ENCODE measurements around the gene NEDD9.
A peak's percentile ranks its signal among the peaks of the same experiment; 100 is the strongest.

NEDD9 gene

DNA sequence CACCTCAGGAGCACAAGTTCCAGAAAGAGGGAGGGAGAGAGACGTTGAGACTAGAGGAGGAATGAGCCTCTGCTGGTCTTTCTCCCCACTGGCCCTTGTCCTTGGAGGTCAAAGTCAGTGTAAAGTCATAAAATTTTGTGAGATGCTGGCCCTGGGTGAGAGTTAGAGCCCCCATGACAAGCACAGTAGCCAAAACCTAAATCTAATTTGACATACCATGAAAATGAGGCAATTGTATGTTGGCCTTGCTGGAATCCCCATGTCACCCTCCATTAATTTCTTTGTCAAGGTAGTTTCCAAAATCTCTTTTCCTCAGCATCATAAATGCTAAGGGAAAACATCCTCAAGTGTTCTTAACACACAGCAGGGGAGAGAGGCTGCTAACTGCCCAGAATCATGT is 17.6 kb upstream of the NEDD9 start:
- ATAC-seq (ENCODE audit: low read depth) = no peak
- no peak overlapping the region for H3K27ac Mint-ChIP-seq
- H3K36me3 Mint-ChIP-seq = peaks cover 50% of the 10 kb centered on the region

DNA sequence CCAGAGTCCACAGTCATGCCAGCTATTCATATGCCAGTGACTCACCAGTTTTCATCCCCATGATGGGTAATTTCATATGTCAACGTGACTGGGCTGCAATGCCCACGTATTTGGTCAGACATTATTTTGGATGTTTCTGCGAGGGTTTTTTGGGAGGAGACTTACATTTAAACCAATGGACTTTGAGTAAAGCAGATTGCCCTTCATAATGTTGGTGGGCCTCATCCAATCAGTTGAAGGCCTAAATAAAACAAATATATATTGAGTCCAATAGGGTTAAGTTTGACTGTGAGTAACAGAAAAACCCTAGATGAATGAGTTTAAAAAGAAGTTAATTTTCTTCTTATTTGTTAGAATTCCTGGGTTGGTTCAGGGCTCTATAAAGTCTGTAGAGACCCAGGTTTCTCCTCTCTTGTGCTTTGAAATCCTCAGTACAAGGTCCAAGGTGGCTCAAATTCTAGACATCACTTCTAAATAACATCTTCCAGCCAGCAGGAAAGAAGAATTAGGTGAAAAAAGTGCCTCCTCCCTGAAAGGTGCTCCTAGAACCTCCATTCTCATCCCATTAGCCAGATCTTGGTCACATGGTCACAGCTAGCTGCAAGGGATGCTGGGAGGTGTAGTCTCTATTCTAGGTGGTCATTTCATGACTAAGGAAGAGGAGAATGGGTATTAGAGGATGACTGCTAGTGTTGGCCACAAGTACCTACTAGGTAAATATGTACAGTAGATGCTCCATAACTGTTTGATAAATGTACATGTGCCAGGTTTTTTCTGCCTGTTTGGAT is 16.7 kb upstream of the NEDD9 start:
- peaks cover 15% of the 10 kb centered on the region for H3K4me1 Mint-ChIP-seq
- H3K36me3 Mint-ChIP-seq = peaks cover 48% of the 10 kb centered on the region
- DNase-seq (ENCODE audit: low spot score in 2 of 2) = no peak
- no peaks in the 10 kb centered on the region for H3K27me3 Mint-ChIP-seq
- ATAC-seq (ENCODE audit: low read depth) = no peak
- peaks cover 2% of the 10 kb centered on the region for H3K9me3 Mint-ChIP-seq
- H3K4me3 Mint-ChIP-seq = no peak overlapping the region
- peak overlapping the region; percentile 75 for H3K27ac Mint-ChIP-seq

More for the DNA sequence above, 17.6 kb upstream of the NEDD9 start:
- Mint-ChIP-seq H3K27me3 (no peaks in the 10 kb centered on the region), H3K4me1 (peaks cover 15% of the 10 kb centered on the region), H3K4me3 (no peak overlapping the region), H3K9me3 (peaks cover 3% of the 10 kb centered on the region)
- DNase-seq (ENCODE audit: low spot score in 2 of 2) = no peak

DNA sequence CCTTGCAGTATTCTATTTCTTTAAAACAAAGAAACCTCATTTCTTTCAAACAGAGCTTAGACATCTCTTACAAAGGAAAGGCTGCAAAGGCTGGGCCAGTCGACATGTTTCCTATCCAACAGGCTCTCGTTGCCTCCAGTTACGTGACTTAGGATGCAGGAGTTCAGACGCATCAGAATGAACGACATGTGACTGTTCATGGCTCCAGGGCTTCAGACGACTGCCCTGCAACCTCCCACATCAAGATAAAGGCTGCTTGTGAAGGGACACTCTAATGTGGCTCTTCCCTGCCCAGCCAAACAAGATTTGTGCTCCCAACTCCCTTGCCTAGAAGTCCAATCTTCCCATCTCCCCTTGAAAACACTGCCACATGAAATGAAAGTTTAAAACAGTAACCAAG is 14.3 kb upstream of the NEDD9 start:
- DNase-seq (ENCODE audit: low spot score in 2 of 2) (no peak), ATAC-seq (ENCODE audit: low read depth) (no peak)
- H3K9me3 Mint-ChIP-seq = peaks cover 2% of the 10 kb centered on the region
- no peak overlapping the region for H3K27ac Mint-ChIP-seq
- peaks cover 19% of the 10 kb centered on the region for H3K4me1 Mint-ChIP-seq
- H3K27me3 Mint-ChIP-seq = no peaks in the 10 kb centered on the region
- no peak overlapping the region for H3K4me3 Mint-ChIP-seq
- peaks cover 53% of the 10 kb centered on the region for H3K36me3 Mint-ChIP-seq

DNA sequence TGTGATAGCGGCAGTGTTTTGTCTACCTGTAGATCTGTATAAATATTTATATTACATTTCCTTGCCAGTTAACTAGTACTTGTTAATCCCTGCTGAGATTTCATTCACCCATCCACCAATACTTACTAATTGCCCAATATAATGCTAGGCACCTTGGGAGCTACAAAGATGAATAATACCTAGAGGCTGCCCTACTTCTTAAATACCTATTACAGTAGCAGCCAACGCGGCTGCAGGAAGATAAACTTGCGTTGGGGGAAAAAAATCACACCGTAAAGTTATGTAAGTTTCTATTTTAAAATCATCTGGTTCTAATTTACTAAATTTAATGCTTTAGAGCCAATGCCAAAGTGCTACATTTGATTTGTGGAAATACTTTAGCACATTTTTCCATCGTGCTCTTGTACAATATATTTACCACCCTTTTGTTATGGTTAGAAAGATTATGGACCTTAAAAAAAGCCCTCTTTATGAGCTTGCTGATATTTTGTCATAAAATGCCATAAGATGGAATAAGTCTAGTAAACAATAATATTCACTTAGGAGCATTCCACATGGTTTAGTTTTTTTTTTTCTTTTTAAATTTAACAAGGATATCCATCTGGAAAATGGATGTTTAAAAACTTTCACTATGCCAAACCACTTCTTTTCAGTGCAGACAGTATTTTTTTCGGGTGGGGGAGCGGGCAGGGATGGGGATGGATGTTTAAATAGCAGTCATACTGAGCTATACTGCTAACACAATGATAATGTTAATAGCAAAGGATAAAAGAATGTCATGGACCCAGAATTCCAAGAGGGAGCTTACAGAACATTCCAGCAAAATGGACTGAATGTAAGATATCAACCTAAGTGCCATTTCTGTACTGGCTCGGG is 13.2 kb upstream of the NEDD9 start:
- H3K4me1 Mint-ChIP-seq = peaks cover 19% of the 10 kb centered on the region
- ATAC-seq (ENCODE audit: low read depth) (no peak), DNase-seq (ENCODE audit: low spot score in 2 of 2) (no peak)
- no peaks in the 10 kb centered on the region for H3K27me3 Mint-ChIP-seq
- H3K36me3 Mint-ChIP-seq = peaks cover 46% of the 10 kb centered on the region
- H3K9me3 Mint-ChIP-seq = peaks cover 2% of the 10 kb centered on the region
- no peak overlapping the region for H3K27ac Mint-ChIP-seq
- H3K4me3 Mint-ChIP-seq = no peak overlapping the region

DNA sequence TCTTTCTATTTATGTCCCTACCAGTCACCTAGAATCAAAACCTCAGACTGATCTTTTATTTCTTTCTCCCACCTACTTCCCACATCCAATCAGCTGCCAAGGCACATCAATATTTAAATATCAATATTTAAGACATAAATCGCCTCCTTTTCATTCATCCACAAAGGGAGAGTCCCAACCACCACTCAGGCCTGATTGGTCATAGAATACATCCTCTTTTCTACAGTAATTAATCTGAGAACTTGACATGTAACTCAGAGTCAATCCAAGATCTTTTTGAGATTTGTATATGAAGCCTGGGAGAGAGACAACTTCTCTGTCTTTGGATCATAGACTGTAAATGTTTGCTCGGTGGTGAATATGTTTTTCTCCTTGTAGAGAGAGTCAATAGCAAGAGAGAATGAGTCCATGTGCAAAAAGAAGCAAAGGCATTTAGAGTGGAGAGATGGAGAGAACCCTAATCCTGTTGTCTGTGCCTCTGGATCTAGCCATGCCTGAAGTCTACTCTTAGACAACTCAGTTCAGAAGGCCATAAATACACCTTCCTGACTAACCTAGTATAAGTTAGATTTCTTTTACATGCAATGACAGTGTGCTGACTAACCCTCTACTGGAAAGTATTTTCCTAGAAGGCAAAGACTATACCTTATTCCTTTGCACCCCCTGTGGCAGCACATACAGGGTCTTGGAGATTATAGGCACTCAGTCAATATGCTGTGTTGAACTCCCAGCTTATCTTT is 12.1 kb upstream of the NEDD9 start:
- Mint-ChIP-seq H3K36me3 (peaks cover 36% of the 10 kb centered on the region), H3K4me3 (no peak overlapping the region), H3K9me3 (peaks cover 2% of the 10 kb centered on the region), H3K27me3 (no peaks in the 10 kb centered on the region), H3K27ac (peak overlapping the region; percentile 7), H3K4me1 (peaks cover 19% of the 10 kb centered on the region)
- ATAC-seq (ENCODE audit: low read depth) (peak; percentile 48), DNase-seq (ENCODE audit: low spot score in 2 of 2) (no peak)

DNA sequence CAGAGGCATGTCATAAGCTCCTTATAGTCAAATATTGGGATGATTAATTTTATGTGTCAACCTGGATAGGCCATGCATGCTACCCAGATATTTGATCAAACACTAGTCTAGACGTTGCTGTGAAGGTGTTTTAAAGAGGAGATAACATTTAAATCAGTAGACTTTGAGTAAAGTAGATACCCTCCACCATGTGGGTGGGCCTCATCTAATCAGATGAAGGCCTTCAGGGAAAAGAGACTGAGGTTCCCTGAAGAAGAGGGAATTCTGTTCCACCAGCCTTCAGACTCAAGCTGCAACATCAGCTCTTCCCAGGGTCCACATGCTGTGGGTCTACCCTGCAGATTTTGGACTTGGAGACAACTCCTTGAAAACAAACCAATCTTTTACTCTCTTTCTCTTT is 11.4 kb upstream of the NEDD9 start:
- Mint-ChIP-seq H3K36me3 (peaks cover 30% of the 10 kb centered on the region), H3K4me1 (peaks cover 19% of the 10 kb centered on the region), H3K9me3 (peaks cover under 1% of the 10 kb centered on the region), H3K27ac (peak overlapping the region; percentile 6), H3K4me3 (no peak overlapping the region), H3K27me3 (no peaks in the 10 kb centered on the region)
- DNase-seq (ENCODE audit: low spot score in 2 of 2) (no peak), ATAC-seq (ENCODE audit: low read depth) (no peak)

DNA sequence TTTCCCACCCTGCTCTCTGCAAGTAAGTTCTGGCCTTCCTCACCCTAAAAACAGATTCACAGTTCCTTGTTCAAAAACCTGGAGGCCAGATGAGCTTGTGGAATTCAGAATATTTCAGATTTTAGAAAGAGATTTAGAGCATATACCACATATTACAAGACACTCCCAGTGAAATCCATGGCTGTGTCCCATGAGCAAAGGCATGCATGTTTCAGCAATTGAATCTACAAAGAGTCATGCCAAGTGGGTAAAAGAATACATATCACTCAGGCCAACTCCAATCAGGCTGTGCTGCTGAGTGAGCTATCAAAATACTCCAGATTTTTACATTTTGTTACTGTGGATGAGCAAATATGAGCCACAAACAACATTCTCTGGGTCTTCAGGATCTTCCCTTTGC is 10.2 kb upstream of the NEDD9 start:
- Mint-ChIP-seq H3K4me1 (peaks cover 19% of the 10 kb centered on the region), H3K27ac (no peak overlapping the region), H3K36me3 (peaks cover 31% of the 10 kb centered on the region), H3K9me3 (no peaks in the 10 kb centered on the region), H3K27me3 (no peaks in the 10 kb centered on the region), H3K4me3 (no peak overlapping the region)
- DNase-seq (ENCODE audit: low spot score in 2 of 2) (no peak), ATAC-seq (ENCODE audit: low read depth) (no peak)

DNA sequence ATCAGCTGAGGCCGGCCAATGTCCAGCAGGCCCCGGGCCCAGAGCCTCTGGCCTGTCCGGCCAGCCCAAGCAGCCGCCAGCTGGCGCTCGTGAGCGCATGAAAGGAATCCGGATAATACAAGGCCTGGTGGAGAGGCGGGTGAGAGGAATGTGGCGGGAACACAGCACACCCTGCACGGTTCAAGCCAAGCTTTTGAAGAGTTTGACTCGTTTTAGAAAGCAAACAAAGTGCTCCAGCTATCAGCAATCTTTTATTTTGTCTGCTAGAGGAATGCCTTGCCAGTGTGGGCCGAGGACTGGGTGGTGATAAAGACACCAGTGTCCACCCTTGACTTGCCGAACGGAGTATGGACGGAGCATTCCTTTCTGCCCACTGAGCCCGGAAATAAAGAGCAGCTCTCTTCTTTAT is 9.3 kb upstream of the NEDD9 start:
- H3K9me3 Mint-ChIP-seq = no peaks in the 10 kb centered on the region
- H3K4me3 Mint-ChIP-seq = no peak overlapping the region
- ATAC-seq (ENCODE audit: low read depth) (no peak), DNase-seq (ENCODE audit: low spot score in 2 of 2) (no peak)
- H3K4me1 Mint-ChIP-seq = peaks cover 17% of the 10 kb centered on the region
- no peaks in the 10 kb centered on the region for H3K27me3 Mint-ChIP-seq
- H3K27ac Mint-ChIP-seq = no peak overlapping the region
- peaks cover 26% of the 10 kb centered on the region for H3K36me3 Mint-ChIP-seq

DNA sequence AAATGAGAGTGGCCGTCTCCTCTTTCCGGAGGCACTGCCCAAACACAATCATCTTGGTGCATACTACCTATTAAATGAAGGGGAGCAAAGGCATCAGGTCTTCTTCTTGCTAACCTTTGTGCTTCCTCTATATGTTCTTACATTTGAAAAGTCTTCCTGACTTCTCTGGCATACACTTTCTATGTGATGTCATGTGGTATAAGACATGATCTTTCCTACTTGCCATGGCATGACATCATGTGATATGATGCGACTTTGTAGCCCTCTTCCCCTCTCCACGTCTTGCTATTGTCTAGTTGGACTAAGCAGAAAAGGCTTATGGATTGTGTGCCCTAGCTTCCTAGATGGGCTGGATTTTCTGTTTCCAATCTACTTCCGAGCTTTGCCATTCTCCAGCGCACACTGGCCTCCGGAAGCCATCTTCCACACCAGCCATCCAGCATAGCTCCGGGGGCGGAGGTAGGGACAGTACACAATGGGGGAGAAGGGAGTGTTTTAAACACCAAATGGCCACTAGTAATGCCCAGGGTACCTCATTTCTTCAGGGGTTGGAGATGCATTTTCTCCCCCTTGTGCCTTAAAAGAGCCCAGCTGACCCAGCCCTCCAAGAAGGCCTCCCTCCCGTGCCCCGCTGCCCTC is 8.8 kb upstream of the NEDD9 start:
- no peaks in the 10 kb centered on the region for H3K9me3 Mint-ChIP-seq
- H3K27ac Mint-ChIP-seq = no peak overlapping the region
- no peak overlapping the region for H3K4me3 Mint-ChIP-seq
- peaks cover 22% of the 10 kb centered on the region for H3K4me1 Mint-ChIP-seq
- H3K36me3 Mint-ChIP-seq = peaks cover 26% of the 10 kb centered on the region
- no peaks in the 10 kb centered on the region for H3K27me3 Mint-ChIP-seq
- no peak for DNase-seq (ENCODE audit: low spot score in 2 of 2)
- ATAC-seq (ENCODE audit: low read depth) = no peak

DNA sequence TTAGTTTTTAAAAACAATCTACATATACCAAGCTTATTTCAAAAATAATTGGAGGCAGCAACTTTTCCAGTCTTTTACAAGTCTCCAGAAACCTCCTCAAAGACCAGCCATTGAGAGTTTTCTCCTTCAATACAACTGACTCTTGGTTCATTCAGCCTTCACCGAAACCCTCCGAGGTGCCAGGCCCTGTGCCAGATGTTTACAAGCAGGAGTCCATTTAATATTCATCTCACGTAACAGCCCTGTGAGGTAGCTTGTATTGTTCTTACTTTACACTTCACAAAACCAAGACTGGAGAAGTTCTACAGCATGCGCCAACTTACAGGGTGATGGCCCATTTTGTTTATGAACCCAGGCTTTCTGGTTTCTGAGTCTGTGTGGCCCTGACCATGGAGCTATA is 5.5 kb upstream of the NEDD9 start:
- ATAC-seq (ENCODE audit: low read depth) (no peak), DNase-seq (ENCODE audit: low spot score in 2 of 2) (no peak)
- peaks cover 32% of the 10 kb centered on the region for H3K4me1 Mint-ChIP-seq
- H3K9me3 Mint-ChIP-seq = no peaks in the 10 kb centered on the region
- H3K36me3 Mint-ChIP-seq = peaks cover 18% of the 10 kb centered on the region
- no peak overlapping the region for H3K27ac Mint-ChIP-seq
- H3K4me3 Mint-ChIP-seq = no peak overlapping the region
- H3K27me3 Mint-ChIP-seq = no peaks in the 10 kb centered on the region

DNA sequence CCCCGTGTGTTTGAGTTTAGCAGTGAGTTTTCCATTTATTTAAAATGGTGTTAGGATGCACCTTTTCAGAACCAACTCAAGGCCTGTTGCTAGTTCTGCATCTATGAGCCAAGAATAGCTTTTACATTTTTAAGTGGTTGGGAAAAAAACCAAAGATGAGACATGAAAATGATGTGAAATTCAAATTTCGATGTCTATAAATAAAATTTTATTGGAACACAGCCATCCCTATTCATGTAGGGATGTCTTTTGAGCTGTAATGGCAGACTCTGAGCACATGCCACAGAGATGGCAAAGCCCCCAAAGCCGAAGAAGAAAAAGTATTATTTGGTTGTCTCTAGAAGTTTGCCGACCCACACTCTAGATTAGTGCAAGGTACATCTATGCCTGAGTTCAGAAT is 5.0 kb upstream of the NEDD9 start:
- Mint-ChIP-seq H3K36me3 (peaks cover 15% of the 10 kb centered on the region), H3K4me3 (no peak overlapping the region), H3K27ac (peak overlapping the region; percentile 77), H3K27me3 (no peaks in the 10 kb centered on the region), H3K4me1 (peaks cover 32% of the 10 kb centered on the region), H3K9me3 (no peaks in the 10 kb centered on the region)
- DNase-seq (ENCODE audit: low spot score in 2 of 2) = no peak
- ATAC-seq (ENCODE audit: low read depth) = no peak

DNA sequence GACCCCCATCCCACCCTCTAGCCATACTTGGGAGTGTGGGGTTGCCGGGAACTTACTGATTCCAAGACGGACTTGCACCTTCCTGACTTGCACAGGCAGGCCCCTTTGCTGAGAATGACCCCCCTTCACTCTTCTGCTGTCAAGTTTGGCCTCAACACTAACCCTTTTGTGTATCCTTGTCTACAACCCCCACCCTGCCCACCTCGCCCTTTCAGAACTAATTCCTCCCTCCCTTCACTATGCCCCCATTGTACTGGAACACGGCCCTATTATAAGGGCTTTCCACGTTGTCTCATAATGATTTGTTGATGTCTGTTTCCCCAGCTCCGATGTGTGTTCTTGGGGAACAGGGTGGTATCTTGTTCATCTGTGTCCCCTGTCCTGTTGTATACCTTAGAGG is 4.4 kb upstream of the NEDD9 start:
- Mint-ChIP-seq H3K27ac (peak overlapping the region; percentile 77), H3K36me3 (peaks cover 13% of the 10 kb centered on the region), H3K4me3 (no peak overlapping the region), H3K9me3 (no peaks in the 10 kb centered on the region), H3K27me3 (no peaks in the 10 kb centered on the region), H3K4me1 (peaks cover 33% of the 10 kb centered on the region)
- no peak for DNase-seq (ENCODE audit: low spot score in 2 of 2)
- ATAC-seq (ENCODE audit: low read depth) = no peak

DNA sequence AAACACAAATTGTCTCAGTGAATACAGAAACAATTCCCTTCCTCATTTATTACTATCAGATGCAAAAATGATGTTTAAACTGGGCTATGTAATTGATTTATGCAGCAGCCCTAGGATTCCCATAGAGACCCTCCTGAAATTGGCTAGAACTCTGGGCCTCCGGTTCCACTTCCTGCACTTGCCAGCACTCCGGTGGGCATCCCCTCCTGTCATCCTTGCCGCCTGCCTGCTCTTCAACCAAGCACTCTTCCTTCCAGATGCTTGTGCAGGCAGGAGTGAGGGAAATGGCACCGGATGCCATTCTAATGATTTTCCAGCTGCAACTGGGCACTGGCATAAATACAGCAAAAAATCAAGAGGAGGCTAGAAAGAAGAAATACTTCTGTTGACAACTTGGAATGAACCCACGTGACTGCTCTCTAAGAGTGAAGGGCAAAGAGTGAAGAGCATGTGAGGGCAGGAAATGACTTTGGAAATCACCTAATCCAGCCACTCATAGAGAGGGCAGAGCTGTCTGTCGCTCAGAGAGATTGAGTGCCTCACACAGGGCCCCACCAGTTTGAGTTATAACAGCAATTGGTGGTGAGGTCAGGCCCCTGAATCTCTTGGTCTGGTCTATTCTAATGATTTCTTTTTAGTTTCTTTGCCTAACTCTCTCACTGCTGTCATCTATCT is 3.7 kb upstream of the NEDD9 start:
- Mint-ChIP-seq H3K4me1 (peaks cover 37% of the 10 kb centered on the region), H3K27ac (peak overlapping the region; percentile 77), H3K4me3 (no peak overlapping the region), H3K27me3 (no peaks in the 10 kb centered on the region), H3K36me3 (peaks cover 11% of the 10 kb centered on the region), H3K9me3 (no peaks in the 10 kb centered on the region)
- DNase-seq (ENCODE audit: low spot score in 2 of 2) (peak in 1 of 2 donors; percentile 3), ATAC-seq (ENCODE audit: low read depth) (peak; percentile 32)
